Measurements from ENCODE around the gene SHOC2. TPM values are rescaled to one million over a fixed set of nuclear protein-coding genes. Genes with fewer than 3 reads are reported as not detected.

Gene SHOC2
- total and polyA plus RNA-seq, 9 of the 15 experiments (the other 6 are each of a cell fraction or from before 2014, with no cell fraction given), result 9.2 to 17.5 (median 14.9) TPM

DNA sequence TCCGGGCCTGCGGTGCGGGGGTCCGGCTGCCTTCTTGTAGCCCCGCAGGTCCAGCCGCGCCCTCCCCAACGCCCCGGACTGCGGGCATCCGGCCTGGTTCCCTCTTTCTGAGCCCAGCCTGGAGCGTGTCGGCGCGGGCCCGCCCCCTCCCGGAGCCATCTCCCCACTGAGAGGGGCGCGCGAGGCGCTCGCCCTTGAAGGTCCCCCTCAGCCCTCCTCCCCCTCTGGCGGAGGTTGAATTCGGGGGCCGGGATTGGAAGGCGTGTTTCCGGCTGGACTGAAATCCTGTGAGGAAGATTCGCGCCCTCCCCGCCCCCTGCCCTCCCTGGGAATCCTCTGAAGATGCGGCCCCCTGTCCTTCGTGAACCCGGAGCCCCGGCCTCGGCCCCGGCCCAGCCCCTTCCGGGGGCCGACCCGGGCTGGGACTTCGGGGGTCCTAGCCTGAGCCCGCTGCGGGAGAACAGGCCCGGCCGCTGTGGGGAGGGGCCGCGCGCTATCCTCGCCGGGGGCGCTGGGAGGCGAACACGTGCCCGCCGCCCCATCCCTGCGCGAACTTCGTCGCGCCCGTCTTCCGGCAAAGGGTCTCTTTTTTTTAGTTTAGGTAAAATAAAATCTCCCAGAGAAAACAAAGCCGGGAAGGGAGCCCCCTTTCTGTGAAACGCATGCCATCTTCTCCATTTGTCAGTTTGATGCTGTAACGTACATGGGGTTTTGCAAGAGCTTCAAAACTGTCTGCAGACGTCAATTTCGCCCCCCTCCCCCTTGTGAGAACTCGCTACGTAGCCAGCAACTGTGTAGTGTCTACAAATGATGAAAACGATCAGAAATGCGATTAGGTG is 47.0 kb upstream of the SHOC2 start (continued):
- TF ChIP-seq ZBTB7A (IDR thresholded peaks at IDR 0.05; ENCODE audit: borderline replicate concordance, control insufficient read depth, low read depth, low read length) (peak; percentile 85), MTA3 (IDR thresholded peaks at IDR 0.05; ENCODE audit: borderline replicate concordance) (0 out of 2 replicates have a peak, but pooled peaks have one; percentile 31), TOE1 (IDR thresholded peaks at IDR 0.05; ENCODE audit: borderline replicate concordance) (no peak), TOE1 (CRISPR knock-in tag; IDR thresholded peaks at IDR 0.05; ENCODE audit: borderline replicate concordance, low read depth) (no peak), ZKSCAN8 (CRISPR knock-in tag; IDR thresholded peaks at IDR 0.05) (peak; percentile 65; the same call in 1 of the 2 replicates), CEBPG (CRISPR knock-in tag; IDR thresholded peaks at IDR 0.05) (peak; percentile 86), CEBPG (tag; conservative IDR thresholded peaks at IDR 0.05 in 1 of 2, IDR thresholded peaks at IDR 0.05 in 1 of 2) (peak; percentile 60 to 69), RBFOX2 (IDR thresholded peaks at IDR 0.05; ENCODE audit: low read depth, low read length) (peak; percentile 97), GATAD2B (IDR thresholded peaks at IDR 0.05; ENCODE audit: borderline replicate concordance) (no peak), EP400 (IDR thresholded peaks at IDR 0.05) (peak; percentile 83), ESRRA (IDR thresholded peaks at IDR 0.05; ENCODE audit: borderline replicate concordance, low read depth) (0 out of 2 replicates have a peak, but pooled peaks have one; percentile 22), OTX1 (CRISPR knock-in tag; IDR thresholded peaks at IDR 0.05) (no peak)
- TF ChIP-seq, protein P1, sequence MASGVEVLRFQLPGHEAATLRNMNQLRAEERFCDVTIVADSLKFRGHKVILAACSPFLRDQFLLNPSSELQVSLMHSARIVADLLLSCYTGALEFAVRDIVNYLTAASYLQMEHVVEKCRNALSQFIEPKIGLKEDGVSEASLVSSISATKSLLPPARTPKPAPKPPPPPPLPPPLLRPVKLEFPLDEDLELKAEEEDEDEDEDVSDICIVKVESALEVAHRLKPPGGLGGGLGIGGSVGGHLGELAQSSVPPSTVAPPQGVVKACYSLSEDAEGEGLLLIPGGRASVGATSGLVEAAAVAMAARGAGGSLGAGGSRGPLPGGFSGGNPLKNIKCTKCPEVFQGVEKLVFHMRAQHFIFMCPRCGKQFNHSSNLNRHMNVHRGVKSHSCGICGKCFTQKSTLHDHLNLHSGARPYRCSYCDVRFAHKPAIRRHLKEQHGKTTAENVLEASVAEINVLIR (CRISPR knock-in tag; IDR thresholded peaks at IDR 0.05), result 0 out of 2 replicates have a peak, but pooled peaks have one; percentile 26
- TF ChIP-seq, protein P2, sequence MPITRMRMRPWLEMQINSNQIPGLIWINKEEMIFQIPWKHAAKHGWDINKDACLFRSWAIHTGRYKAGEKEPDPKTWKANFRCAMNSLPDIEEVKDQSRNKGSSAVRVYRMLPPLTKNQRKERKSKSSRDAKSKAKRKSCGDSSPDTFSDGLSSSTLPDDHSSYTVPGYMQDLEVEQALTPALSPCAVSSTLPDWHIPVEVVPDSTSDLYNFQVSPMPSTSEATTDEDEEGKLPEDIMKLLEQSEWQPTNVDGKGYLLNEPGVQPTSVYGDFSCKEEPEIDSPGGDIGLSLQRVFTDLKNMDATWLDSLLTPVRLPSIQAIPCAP (CRISPR knock-in tag; IDR thresholded peaks at IDR 0.05; ENCODE audit: borderline replicate concordance), result no peak
- TF ChIP-seq, protein P3, sequence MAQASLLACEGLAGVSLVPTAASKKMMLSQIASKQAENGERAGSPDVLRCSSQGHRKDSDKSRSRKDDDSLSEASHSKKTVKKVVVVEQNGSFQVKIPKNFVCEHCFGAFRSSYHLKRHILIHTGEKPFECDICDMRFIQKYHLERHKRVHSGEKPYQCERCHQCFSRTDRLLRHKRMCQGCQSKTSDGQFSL (CRISPR knock-in tag; IDR thresholded peaks at IDR 0.05), result no peak
- TF ChIP-seq, protein P3 (tag; IDR thresholded peaks at IDR 0.05), result no peak
- TF ChIP-seq, protein P4, sequence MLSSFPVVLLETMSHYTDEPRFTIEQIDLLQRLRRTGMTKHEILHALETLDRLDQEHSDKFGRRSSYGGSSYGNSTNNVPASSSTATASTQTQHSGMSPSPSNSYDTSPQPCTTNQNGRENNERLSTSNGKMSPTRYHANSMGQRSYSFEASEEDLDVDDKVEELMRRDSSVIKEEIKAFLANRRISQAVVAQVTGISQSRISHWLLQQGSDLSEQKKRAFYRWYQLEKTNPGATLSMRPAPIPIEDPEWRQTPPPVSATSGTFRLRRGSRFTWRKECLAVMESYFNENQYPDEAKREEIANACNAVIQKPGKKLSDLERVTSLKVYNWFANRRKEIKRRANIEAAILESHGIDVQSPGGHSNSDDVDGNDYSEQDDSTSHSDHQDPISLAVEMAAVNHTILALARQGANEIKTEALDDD (IDR thresholded peaks at IDR 0.05), result no peak
- TF ChIP-seq, protein P5, sequence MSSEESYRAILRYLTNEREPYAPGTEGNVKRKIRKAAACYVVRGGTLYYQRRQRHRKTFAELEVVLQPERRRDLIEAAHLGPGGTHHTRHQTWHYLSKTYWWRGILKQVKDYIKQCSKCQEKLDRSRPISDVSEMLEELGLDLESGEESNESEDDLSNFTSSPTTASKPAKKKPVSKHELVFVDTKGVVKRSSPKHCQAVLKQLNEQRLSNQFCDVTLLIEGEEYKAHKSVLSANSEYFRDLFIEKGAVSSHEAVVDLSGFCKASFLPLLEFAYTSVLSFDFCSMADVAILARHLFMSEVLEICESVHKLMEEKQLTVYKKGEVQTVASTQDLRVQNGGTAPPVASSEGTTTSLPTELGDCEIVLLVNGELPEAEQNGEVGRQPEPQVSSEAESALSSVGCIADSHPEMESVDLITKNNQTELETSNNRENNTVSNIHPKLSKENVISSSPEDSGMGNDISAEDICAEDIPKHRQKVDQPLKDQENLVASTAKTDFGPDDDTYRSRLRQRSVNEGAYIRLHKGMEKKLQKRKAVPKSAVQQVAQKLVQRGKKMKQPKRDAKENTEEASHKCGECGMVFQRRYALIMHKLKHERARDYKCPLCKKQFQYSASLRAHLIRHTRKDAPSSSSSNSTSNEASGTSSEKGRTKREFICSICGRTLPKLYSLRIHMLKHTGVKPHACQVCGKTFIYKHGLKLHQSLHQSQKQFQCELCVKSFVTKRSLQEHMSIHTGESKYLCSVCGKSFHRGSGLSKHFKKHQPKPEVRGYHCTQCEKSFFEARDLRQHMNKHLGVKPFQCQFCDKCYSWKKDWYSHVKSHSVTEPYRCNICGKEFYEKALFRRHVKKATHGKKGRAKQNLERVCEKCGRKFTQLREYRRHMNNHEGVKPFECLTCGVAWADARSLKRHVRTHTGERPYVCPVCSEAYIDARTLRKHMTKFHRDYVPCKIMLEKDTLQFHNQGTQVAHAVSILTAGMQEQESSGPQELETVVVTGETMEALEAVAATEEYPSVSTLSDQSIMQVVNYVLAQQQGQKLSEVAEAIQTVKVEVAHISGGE (CRISPR knock-in tag; IDR thresholded peaks at IDR 0.05), result peak in 1 of 3 experiments; percentile 59; a peak in 1 of 6 replicates

Measured in K562 (cell line).